K562 (cell line): ENCODE measurements around the gene CST6. TPM values are rescaled to one million over a fixed set of nuclear protein-coding genes. Genes with fewer than 3 reads are reported as not detected.
A peak's percentile ranks its signal among the peaks of the same experiment; 100 is the strongest.

ENCODE experiments used
- ATAC-seq: fragments of 200-7000 bp; cut with Tn5 transposase; 3 replicates; pipeline ENCODE4 v1.9.1; 2020; ENCODE audit warnings: moderate library complexity
- BruUV-seq: library from RNA; stranded (reverse); fragments of 400-500 nt; replicated peaks from 2 replicates; lab custom pipeline; 2021; lab: Mats Ljungman, UMichigan
- CTCF ChIA-PET: fragments of 300-600 bp; formaldehyde crosslinking; extraction: SDS; loops from one replicate; lab custom pipeline; 2021; ENCODE audit warnings: low intra/inter-chr PET ratio; lab: Yijun Ruan, JAX
- POLR2A ChIA-PET: fragments of 300-600, 350-650 bp; sonication (Branson Sonifier 250); formaldehyde crosslinking; extraction: SDS; loops from one replicate; lab custom pipeline; 2021; ENCODE audit warnings: antibody characterized with exemption, inconsistent platforms; lab: Yijun Ruan, JAX
- DNase-seq, 4 experiments: peaks; one replicate each; pipeline versions ENCODE4 v3.0.0 to v3.0.0-alpha.2; 2011 to 2018; ENCODE audit warnings: low spot score in 3 of 4, mixed read lengths in 3 of 4; ENCODE audit errors: extremely low read depth in 1 of 4
- FAIRE-seq: peaks from 2 replicates; lab custom pipeline; 2011; peaks lifted over from hg19 to GRCh38; lab: Jason Lieb, UNC
- H2AFZ ChIP-seq: 2 replicates; pipeline ENCODE4 v1.6.0; 2011; ENCODE audit warnings: low read depth, low read length, control low read depth, inconsistent platforms
- H3K27ac ChIP-seq: fragments of 200-600 bp; 3 replicates; pipeline ENCODE4 v1.8.0; 2011; ENCODE audit warnings: low read depth, mild to moderate bottlenecking, control low read depth, inconsistent platforms, low read length, moderate library complexity, mixed read lengths; ENCODE audit errors: extremely low read depth
- H3K27me3 ChIP-seq, 2 experiments: fragments of 300-600 bp in 1 of 2; 2 replicates in 1 of 2; 3 replicates in 1 of 2; pipeline versions ENCODE4 v1.6.0 to v1.8.0; 2011; ENCODE audit warnings: inconsistent platforms in 2 of 2, low read length in 2 of 2, mild to moderate bottlenecking in 1 of 2, mixed read lengths in 1 of 2, moderate library complexity in 1 of 2; ENCODE audit not compliant: control insufficient read depth in 2 of 2, insufficient read depth in 2 of 2
- H3K36me3 ChIP-seq: fragments of 300-600 bp; 3 replicates; pipeline ENCODE4 v1.8.0; 2011; ENCODE audit warnings: mild to moderate bottlenecking, low read length, inconsistent platforms; ENCODE audit not compliant: control insufficient read depth, insufficient read depth
- H3K4me1 ChIP-seq, 2 experiments: fragments of 200-600 bp in 1 of 2; replicated peaks in 1 of 2; 2 replicates in 1 of 2; 3 replicates in 1 of 2; pipeline versions ENCODE4 v1.5.1 to v1.8.0; 2011; ENCODE audit warnings: inconsistent platforms in 2 of 2, low read length in 2 of 2, mild to moderate bottlenecking in 1 of 2, mixed read lengths in 1 of 2, moderate library complexity in 1 of 2; ENCODE audit not compliant: control insufficient read depth in 2 of 2, insufficient read depth in 2 of 2
- H3K4me2 ChIP-seq: 2 replicates; pipeline ENCODE4 v1.6.1; 2011; ENCODE audit warnings: low read length, control low read depth, inconsistent platforms, mixed read lengths; ENCODE audit not compliant: insufficient read depth
- H3K4me3 ChIP-seq: fragments of 200-600 bp; sonication (generic), shearing (Covaris generic); 2 replicates; pipeline ENCODE4 v1.5.1; 2016; ENCODE audit warnings: control low read depth, inconsistent platforms
- H3K79me2 ChIP-seq: fragments of 200-600 bp; 3 replicates; pipeline ENCODE4 v1.8.0; 2011; ENCODE audit warnings: low read length, inconsistent platforms; ENCODE audit not compliant: control insufficient read depth, insufficient read depth
- H3K9ac ChIP-seq, 2 experiments: 2 replicates each; pipeline versions ENCODE4 v1.6.0 to v1.6.1; 2011; ENCODE audit warnings: low read depth in 2 of 2, low read length in 2 of 2, control low read depth in 1 of 2, inconsistent platforms in 1 of 2, mild to moderate bottlenecking in 1 of 2, mixed read lengths in 1 of 2; ENCODE audit not compliant: insufficient read depth in 1 of 2
- H3K9me1 ChIP-seq: one replicate; pipeline ENCODE4 v1.6.0; 2011; ENCODE audit warnings: inconsistent platforms, mild to moderate bottlenecking, low read length, moderate library complexity; ENCODE audit not compliant: control insufficient read depth, insufficient read depth
- H3K9me3 ChIP-seq: replicated peaks from 2 replicates; pipeline ENCODE4 v1.5.1; 2011; ENCODE audit warnings: low read depth, low read length, inconsistent platforms; ENCODE audit not compliant: control insufficient read depth, insufficient read depth
- H4K20me1 ChIP-seq: replicated peaks from 2 replicates; pipeline ENCODE4 v1.6.1; 2011; ENCODE audit warnings: low read length, inconsistent platforms, mixed read lengths; ENCODE audit not compliant: control insufficient read depth, insufficient read depth
- HBP1 ChIP-seq: fragments of 450-650 bp; formaldehyde crosslinking; IDR thresholded peaks from 2 replicates; pipeline ENCODE4 v1.4.0; 2022; ENCODE audit warnings: missing genetic modification characterization
- RBFOX2 ChIP-seq: fragments of 200-400 bp; formaldehyde crosslinking; IDR thresholded peaks from 2 replicates; pipeline ENCODE4 v1.6.1; 2017; ENCODE audit warnings: low read depth, mild to moderate bottlenecking, low read length, moderate library complexity
- WGBS: fragments of 100-300 bp; shearing (Covaris generic); methylation state at CpG from one replicate; pipeline ENCODE4 v1.1.6; 2016; ENCODE audit warnings: low coverage, mixed read lengths; ENCODE audit not compliant: insufficient coverage; ENCODE audit errors: missing lambda C conversion rate; 5-methylcytosine and 5-hydroxymethylcytosine counted together
- in situ Hi-C: fragments of 300-500 bp; cut with MboI; formaldehyde crosslinking; loops from 4 replicates; pipeline ENCODE4 v1.15.0; 2018; ENCODE audit warnings: inconsistent platforms, mixed read lengths
- intact Hi-C: fragments of 100-400 bp; cut with micrococcal nuclease; formaldehyde crosslinking; loops from 2 replicates; pipeline ENCODE4 v1.14.2; 2022
- polyA plus RNA-seq, 8 experiments: library from polyadenylated mRNA; depleted of rRNA in 4 of 8; stranded (reverse) in 5 of 8; unstranded in 3 of 8; fragments of >200 nt; fragmentation: Nextera tagmentation in 2 of 8; fragmentation: Illumina TruSeq in 1 of 8; extraction: Ambion mirVana in 2 of 8; extraction: Trizol in 1 of 8; gene quantifications; 2 replicates each; pipeline versions ENCODE4 v1.2.1 to v1.2.3, GENCODE V29; 2011 to 2014; ENCODE audit warnings: inconsistent platforms in 1 of 8, missing spikeins in 1 of 8
- total RNA-seq, 7 experiments: library from RNA; depleted of rRNA in 6 of 7; stranded (reverse); fragments of >200 nt in 6 of 7; fragmentation: Illumina TruSeq in 2 of 7; extraction: Trizol in 2 of 7; gene quantifications; 2 replicates each; pipeline versions ENCODE4 v1.2.1 to v1.2.3, GENCODE V29; 2011 to 2021; ENCODE audit warnings: low replicate concordance in 1 of 7
- TF ChIP-seq, protein P1 (sequence below): sonication (generic); formaldehyde crosslinking; IDR thresholded peaks from 2 replicates; pipeline ENCODE4 v1.8.1; 2023; ENCODE audit warnings: mild to moderate bottlenecking, missing genetic modification reagents
- TF ChIP-seq, protein P2 (sequence below), 3 experiments: IDR thresholded peaks in 2 of 3; conservative IDR thresholded peaks in 1 of 3; 2 replicates each; pipeline ENCODE4 v1.5.1; 2011 to 2012; ENCODE audit warnings: low read length in 3 of 3, mild to moderate bottlenecking in 3 of 3, control low read depth in 2 of 3, improper control_type of control experiment in 1 of 3, inconsistent platforms in 1 of 3, low read depth in 1 of 3, mixed read lengths in 1 of 3, moderate library complexity in 1 of 3; ENCODE audit not compliant: insufficient read depth in 2 of 3

CST6 gene
- total and polyA plus RNA-seq, 9 of the 15 experiments (the other 6 are each of a cell fraction or from before 2014, with no cell fraction given), result not detected

GRCh38 chr11:65968600-65969482, 43.0 kb upstream of the CST6 start:
- Histone ChIP-seq H3K79me2 (peaks cover 7% of the 10 kb centered on the region), H3K9me3 (no peaks in the 10 kb centered on the region), H3K27ac (no peak overlapping the region), H4K20me1 (no peaks in the 10 kb centered on the region), H3K36me3 (peaks cover 85% of the 10 kb centered on the region), H3K4me1 (peaks cover 0 to 15% of the 10 kb centered on the region in 2 experiments; a peak in 3 of 5 replicates), H3K4me3 (no peak overlapping the region), H3K4me2 (no peak overlapping the region), H2AFZ (no peak overlapping the region), H3K9me1 (no peaks in the 10 kb centered on the region), H3K27me3 (no peaks in the 10 kb centered on the region), H3K9ac (no peak overlapping the region; a peak in 1 of 4 replicates)
- FAIRE-seq (no peak), DNase-seq (no peak), ATAC-seq (peak; percentile 20; the same call in 1 of the 3 replicates)
- in situ Hi-C loops (no loop called here), intact Hi-C loops (no loop called here)
- WGBS, result 88% methylated on average over 14 of the region's 15 CpGs
- TF ChIP-seq, protein P1, sequence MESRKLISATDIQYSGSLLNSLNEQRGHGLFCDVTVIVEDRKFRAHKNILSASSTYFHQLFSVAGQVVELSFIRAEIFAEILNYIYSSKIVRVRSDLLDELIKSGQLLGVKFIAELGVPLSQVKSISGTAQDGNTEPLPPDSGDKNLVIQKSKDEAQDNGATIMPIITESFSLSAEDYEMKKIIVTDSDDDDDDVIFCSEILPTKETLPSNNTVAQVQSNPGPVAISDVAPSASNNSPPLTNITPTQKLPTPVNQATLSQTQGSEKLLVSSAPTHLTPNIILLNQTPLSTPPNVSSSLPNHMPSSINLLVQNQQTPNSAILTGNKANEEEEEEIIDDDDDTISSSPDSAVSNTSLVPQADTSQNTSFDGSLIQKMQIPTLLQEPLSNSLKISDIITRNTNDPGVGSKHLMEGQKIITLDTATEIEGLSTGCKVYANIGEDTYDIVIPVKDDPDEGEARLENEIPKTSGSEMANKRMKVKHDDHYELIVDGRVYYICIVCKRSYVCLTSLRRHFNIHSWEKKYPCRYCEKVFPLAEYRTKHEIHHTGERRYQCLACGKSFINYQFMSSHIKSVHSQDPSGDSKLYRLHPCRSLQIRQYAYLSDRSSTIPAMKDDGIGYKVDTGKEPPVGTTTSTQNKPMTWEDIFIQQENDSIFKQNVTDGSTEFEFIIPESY (CRISPR knock-in tag), result peak; percentile 56; the same call in 1 of the 2 replicates
- TF ChIP-seq RBFOX2 (peak; percentile 30; the same call in 1 of the 2 replicates), HBP1 (CRISPR knock-in tag) (no peak)
- TF ChIP-seq, protein P2, sequence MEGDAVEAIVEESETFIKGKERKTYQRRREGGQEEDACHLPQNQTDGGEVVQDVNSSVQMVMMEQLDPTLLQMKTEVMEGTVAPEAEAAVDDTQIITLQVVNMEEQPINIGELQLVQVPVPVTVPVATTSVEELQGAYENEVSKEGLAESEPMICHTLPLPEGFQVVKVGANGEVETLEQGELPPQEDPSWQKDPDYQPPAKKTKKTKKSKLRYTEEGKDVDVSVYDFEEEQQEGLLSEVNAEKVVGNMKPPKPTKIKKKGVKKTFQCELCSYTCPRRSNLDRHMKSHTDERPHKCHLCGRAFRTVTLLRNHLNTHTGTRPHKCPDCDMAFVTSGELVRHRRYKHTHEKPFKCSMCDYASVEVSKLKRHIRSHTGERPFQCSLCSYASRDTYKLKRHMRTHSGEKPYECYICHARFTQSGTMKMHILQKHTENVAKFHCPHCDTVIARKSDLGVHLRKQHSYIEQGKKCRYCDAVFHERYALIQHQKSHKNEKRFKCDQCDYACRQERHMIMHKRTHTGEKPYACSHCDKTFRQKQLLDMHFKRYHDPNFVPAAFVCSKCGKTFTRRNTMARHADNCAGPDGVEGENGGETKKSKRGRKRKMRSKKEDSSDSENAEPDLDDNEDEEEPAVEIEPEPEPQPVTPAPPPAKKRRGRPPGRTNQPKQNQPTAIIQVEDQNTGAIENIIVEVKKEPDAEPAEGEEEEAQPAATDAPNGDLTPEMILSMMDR (IDR thresholded peaks at IDR 0.05 in 2 of 3, conservative IDR thresholded peaks at IDR 0.05 in 1 of 3; ENCODE audit: insufficient read depth in 2 of 3, low read depth in 1 of 3, low read length in 3 of 3), result peak in 2 of 3 experiments; percentile 10 to 12; a peak in 1 of 6 replicates
- no TSS peak for BruUV-seq
- ChIA-PET POLR2A (interaction anchor here (0.6 to 0.7 kb wide), 3 partner anchors 22 to 968 kb away, joined by 3 to 5 read pairs (median 3); no protein-coding TSS in a partner anchor), CTCF (no interaction called here)
